Activated effector memory CD4-positive, alpha-beta T cell treated with Interleukin-2 at 50 U/mL for 16 hours (primary cell): ENCODE data around the gene OLFM1.
"Not testable (repeated sequence)": the region's sequence is repeated elsewhere in the genome, so short reads cannot be mapped to it uniquely, and the experiment has no call there.

Experiments
- DNase-seq: peaks from one replicate; pipeline ENCODE4 v3.0.0-alpha.2; 2020

Gene OLFM1

GRCh38 chr9:135061441-135061840, 26.0 kb upstream of the OLFM1 start:
- DNase-seq: no peak

GRCh38 chr9:135062254-135062653, 25.2 kb upstream of the OLFM1 start:
- DNase-seq: no peak

GRCh38 chr9:135063466-135063865, 24.0 kb upstream of the OLFM1 start:
- DNase-seq: not testable (repeated sequence)

- DNase-seq: not testable (repeated sequence)
Measured at GRCh38 chr9:135063888-135064287, 23.6 kb upstream of the OLFM1 start.

GRCh38 chr9:135065151-135065550, 22.3 kb upstream of the OLFM1 start:
- DNase-seq: no peak

GRCh38 chr9:135065804-135066203, 21.7 kb upstream of the OLFM1 start:
- no peak for DNase-seq

- no peak for DNase-seq
Measured at GRCh38 chr9:135066291-135066690, 21.2 kb upstream of the OLFM1 start.

- no peak for DNase-seq
Measured at GRCh38 chr9:135067096-135067710, 20.3 kb upstream of the OLFM1 start.

GRCh38 chr9:135068776-135069415, 18.6 kb upstream of the OLFM1 start:
- DNase-seq: no peak

- no peak for DNase-seq
Measured at GRCh38 chr9:135069558-135070197, 17.8 kb upstream of the OLFM1 start.

- DNase-seq: no peak
Measured at GRCh38 chr9:135070198-135070951, 17.1 kb upstream of the OLFM1 start.

GRCh38 chr9:135070964-135071735, 16.3 kb upstream of the OLFM1 start:
- no peak for DNase-seq

GRCh38 chr9:135073081-135073740, 14.3 kb upstream of the OLFM1 start:
- DNase-seq: no peak

- DNase-seq: no peak
Measured at GRCh38 chr9:135073741-135074305, 13.6 kb upstream of the OLFM1 start.

GRCh38 chr9:135074354-135075233, 12.9 kb upstream of the OLFM1 start:
- no peak for DNase-seq

- no peak for DNase-seq
Measured at GRCh38 chr9:135075234-135076142, 12.0 kb upstream of the OLFM1 start.

- DNase-seq: no peak
Measured at GRCh38 chr9:135076143-135076875, 11.2 kb upstream of the OLFM1 start.

- DNase-seq: no peak
Measured at GRCh38 chr9:135076876-135077430, 10.5 kb upstream of the OLFM1 start.
